ENCODE measurements around the gene DISC1. TPM values are rescaled to one million over a fixed set of nuclear protein-coding genes. Genes with fewer than 3 reads are reported as not detected.
A peak's percentile ranks its signal among the peaks of the same experiment; 100 is the strongest.

Gene DISC1
- polyA plus RNA-seq, 4 donors, result 5.3 to 7.2 (median 6.8) TPM

- no peak for DNase-seq (ENCODE audit: low read depth in 4 of 4, low spot score in 3 of 4)
These were observed 176.8 kb downstream of the DISC1 start for GRCh38 chr1:231803353-231803752.

GRCh38 chr1:231806623-231807495, 180.3 kb downstream of the DISC1 start:
- DNase-seq (ENCODE audit: low read depth in 4 of 4, low spot score in 3 of 4), result no peak

DNA sequence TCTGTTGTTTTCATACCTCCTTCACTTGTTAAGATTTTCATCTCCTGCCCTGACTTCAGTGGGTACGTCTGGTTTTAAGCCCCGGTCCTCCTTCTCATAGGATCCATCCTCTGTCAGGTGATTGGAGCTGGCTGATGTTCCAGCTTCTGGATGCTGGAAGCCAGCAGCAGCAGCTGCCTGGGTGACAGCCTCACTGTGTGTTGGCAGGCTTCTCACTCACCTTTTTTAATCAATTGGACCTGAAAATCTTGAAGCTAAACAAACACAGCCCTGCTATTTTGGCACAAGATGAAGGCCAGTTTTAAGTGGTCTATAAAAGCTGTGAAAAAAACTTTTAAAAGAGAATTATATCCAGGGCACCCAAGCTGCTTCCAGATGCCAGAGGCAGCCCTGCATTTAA, 181.0 kb downstream of the DISC1 start:
- no peak for DNase-seq (ENCODE audit: low read depth in 4 of 4, low spot score in 3 of 4)

- DNase-seq (ENCODE audit: low read depth in 4 of 4, low spot score in 3 of 4), result no peak
These were observed 181.5 kb downstream of the DISC1 start for GRCh38 chr1:231808116-231808515.

DNA sequence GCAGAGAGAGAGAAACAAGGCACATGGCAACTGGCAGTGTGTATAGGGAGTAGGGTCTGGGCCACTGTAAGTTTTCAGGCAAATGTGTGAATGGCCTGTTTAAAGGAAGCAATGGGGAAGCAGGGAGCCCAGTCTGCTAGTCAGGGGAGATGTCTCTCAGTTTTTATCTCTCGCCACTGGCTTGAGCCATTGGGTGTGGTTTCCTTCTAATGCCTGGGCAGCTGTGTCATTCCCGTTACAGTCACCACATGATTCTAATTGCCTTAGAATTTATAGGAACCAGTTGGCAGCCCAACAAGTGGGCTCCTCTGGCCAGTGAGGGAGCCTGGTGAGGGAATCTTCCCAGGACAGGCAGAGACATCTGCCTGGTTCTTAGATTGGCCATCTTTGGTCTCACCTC, 182.4 kb downstream of the DISC1 start:
- no peak for DNase-seq (ENCODE audit: low read depth in 4 of 4, low spot score in 3 of 4)

DNA sequence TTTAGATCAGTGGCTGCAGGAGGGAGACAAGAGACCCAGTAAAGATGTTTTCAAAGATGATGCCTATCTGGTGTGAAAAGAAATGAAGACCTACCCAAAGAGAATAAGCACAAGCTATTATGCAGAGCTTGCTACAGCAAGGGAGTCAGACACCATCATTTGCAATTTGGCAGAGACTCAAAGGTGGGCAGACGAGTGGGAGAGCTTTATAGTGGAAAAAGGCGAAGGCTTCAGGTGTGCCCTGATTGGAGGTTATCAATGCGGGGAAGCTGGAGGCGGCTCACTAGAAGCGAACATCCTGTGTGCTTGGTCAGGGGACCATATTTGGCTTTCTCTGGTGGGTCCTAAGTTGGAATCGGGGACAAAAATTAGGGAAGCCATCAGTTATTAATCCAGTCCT, 183.8 kb downstream of the DISC1 start:
- no peak for DNase-seq (ENCODE audit: low read depth in 4 of 4, low spot score in 3 of 4)

DNA sequence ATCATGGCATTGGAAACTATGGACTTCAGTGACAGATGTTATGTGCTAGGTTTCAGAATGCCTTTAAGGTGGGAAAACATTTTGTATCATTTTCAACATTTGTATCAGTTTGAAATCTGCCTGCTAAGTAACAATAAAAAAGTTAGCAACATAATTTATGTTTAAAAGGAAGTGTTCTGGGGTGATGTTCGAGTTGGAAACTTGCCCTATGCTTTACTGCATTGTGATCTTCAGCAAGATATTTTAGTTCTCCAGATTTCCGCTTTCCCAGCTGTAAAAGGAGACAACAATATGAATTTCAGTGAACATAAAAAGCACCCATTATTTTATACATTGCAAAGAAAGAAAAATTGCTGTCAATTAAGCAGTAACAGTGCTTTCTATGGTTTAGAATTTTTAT, 187.4 kb downstream of the DISC1 start:
- peak in 3 of 4 donors; percentile 15 to 33 (median 31) for DNase-seq (ENCODE audit: low read depth in 4 of 4, low spot score in 3 of 4)

GRCh38 chr1:231814521-231814920, 187.9 kb downstream of the DISC1 start:
- no peak for DNase-seq (ENCODE audit: low read depth in 4 of 4, low spot score in 3 of 4)

DNA sequence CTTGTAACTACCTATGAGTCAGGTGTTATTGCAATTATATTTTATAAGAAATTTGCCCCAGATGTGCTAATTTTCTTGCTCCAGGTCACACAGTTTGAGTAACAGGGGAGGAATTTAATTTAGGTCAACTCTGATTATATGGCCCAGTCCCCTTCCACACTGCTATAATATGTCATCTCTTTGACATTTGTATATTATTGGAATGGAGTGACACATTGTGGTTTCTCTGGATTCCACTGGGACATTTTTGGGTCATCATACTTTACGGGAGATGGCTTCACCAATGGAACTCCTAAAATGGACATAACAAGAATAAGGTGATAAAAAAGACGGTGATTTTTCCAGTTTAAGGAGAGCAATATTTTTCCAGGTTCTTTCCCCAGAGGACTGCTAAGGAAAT, 191.2 kb downstream of the DISC1 start:
- no peak for DNase-seq (ENCODE audit: low read depth in 4 of 4, low spot score in 3 of 4)

DNA sequence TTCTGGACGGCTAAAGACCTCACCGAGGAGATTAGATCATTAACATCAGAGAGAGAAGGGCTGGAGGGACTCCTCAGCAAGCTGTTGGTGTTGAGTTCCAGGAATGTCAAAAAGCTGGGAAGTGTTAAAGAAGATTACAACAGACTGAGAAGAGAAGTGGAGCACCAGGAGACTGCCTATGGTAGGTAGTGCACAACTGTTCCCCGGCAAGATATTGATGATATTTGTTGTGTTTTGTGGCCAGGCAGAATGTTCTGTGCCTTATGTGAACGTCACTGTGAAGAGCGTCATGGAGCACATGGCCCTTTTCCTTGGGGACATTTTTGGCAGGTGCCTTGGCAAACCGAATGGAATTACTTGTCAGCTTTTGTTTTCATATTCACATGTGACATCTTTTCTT, 191.7 kb downstream of the DISC1 start:
- DNase-seq (ENCODE audit: low read depth in 4 of 4, low spot score in 3 of 4), result no peak

DNA sequence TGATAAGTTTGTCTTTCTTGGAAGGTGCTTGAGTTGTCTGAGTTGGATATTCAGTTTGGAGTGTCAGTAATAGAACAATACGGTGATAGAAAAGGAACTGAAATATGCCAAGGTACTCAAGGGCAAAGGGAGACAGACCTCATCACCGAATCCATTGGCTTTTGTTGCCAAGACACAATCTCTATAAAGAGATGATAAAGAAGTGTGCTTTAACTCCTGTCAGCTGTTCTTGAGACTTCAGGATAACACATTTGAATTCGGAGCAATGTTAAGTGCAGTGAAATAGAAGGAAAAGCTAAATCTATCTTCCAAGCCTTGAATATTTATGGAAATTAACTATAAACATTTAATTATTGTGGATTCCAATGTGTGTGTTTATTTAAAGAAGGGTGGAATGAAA, 194.7 kb downstream of the DISC1 start:
- DNase-seq (ENCODE audit: low read depth in 4 of 4, low spot score in 3 of 4), result no peak

DNA sequence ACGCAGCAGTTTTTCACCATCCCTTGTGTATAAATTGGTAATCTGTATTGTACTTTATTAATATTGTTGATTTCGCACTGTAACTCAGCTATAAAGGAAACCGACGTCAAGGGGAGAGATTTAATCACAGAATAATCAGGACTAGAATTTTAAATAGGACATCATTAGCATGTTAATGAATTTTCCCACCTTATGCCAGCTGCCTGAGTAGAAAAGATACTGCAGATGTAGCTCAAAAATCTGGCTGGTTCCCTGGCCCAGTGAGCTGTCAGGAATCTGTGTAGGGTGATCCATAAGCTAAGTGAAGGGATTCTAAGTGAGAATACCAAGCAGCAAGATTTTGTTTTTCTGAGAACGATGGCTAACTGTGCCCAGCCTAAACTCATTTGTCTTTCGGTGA, 195.5 kb downstream of the DISC1 start:
- DNase-seq (ENCODE audit: low read depth in 4 of 4, low spot score in 3 of 4), result no peak

GRCh38 chr1:231826566-231826965, 200.0 kb downstream of the DISC1 start:
- no peak for DNase-seq (ENCODE audit: low read depth in 4 of 4, low spot score in 3 of 4)

- no peak for DNase-seq (ENCODE audit: low read depth in 4 of 4, low spot score in 3 of 4)
These were observed 200.9 kb downstream of the DISC1 start for GRCh38 chr1:231827337-231828105.

DNA sequence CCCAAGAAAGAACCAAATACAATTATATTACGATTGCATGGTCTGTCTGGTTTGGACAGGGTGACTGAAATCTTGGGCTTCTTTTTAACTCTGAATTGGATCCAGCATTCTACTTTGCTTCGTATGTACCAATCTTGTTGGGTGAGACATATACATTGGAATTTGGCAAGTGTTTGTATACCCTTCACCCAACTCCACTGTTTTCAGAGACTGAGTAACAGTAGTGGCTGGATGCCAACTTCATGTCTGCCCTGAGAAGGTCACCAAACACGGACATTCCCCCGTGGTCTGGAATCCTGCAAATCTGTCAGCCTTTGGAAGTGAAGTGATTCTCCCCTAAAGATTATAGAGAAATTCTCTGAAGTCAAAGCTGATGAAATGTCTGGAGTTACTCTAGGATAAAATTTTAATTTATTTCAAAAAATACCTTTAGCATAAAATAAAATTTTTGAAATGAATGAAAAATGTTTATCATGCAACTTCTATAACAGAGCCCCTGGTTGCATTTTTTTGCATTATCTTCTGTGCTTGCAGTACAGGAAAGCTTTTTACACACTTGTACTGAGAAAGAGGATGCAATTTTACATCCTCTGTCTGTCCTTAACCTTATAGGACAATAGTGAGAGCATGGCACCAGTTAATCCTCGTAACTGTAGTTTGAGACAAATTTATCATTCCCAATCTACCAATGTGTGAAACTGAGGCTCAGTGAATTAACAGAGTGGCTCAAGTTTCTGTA, 201.8 kb downstream of the DISC1 start:
- no peak for DNase-seq (ENCODE audit: low read depth in 4 of 4, low spot score in 3 of 4)

DNA sequence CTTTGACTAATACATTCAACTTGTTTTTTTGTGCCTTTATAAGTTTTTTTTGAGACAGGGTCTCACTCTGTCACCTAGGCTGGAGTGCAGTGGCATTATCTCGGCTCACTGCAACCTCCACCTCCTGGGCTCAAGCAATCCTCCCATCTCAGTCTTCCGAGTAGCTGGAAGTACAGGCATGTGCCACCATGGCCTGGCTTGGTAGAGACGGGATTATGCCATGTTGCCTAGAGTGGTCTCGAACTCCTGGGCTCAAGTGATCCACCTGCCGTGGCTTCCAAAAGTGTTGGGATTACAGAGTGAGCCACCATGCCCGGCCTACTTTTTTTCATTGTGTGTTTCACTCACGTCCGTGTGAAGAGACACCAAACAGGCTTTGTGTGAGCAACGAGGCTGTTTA, 202.7 kb downstream of the DISC1 start:
- no peak for DNase-seq (ENCODE audit: low read depth in 4 of 4, low spot score in 3 of 4)

DNA sequence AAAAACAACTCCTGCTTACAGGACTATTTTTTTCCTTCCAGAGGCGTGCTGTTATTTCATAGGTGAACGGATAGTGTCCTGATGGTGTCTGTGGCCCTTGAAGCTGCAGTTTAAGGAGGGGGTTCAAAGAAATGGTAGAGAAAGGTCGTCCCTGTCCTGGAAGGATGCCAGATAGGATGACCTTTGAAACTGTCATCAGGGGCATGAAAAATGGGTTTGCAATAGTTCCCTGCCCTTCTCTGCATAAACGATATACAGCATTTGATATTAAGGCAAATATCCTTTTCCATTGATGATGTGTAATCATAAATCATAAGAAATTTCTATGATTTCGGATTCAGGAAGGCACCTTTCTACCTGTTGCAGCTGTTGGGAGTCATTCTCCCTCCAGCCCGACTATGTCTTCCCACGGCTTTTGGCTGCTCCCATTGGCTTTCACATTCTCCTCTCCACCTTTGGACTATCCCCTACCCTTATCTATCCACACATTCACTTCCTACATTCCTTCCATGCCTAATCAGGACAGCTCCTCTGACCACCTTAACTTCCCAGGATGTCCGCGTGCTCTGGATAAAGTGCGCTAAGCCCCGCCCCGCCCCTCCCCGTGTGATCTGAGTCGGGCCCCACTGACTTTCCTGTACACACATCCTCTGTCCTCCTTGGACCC, 209.8 kb downstream of the DISC1 start:
- no peak for DNase-seq (ENCODE audit: low read depth in 4 of 4, low spot score in 3 of 4)

DNA sequence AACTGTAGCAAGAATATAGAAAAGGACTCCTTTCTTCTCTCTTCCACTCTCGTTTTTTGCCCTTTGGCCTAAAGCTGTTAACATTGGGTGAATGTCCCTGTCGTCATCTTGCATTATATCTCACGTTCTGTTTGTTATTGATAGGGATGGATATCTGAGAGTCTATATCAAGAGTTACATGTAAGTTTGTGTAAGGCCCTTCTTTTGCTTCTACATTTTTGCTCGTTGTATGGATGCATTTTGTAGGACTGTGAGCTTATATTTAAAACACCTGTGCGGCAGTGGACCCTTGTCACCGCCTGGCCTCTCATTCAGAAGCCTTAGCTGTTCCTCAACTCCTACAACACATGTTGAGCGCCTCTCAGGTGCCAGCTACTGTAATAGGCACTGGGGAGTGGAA, 211.9 kb downstream of the DISC1 start:
- DNase-seq (ENCODE audit: low read depth in 4 of 4, low spot score in 3 of 4), result no peak

- DNase-seq (ENCODE audit: low read depth in 4 of 4, low spot score in 3 of 4), result no peak
These were observed 213.4 kb downstream of the DISC1 start for GRCh38 chr1:231839999-231840398.

GRCh38 chr1:231841616-231842344, 215.2 kb downstream of the DISC1 start:
- no peak for DNase-seq (ENCODE audit: low read depth in 4 of 4, low spot score in 3 of 4)
